HG03521 (cell line): ENCODE data around the gene FAM229A.

Experiments
- ATAC-seq: cut with Tn5 transposase; IDR thresholded peaks from one replicate; pipeline ENCODE4 v1.9.1; 2021; ENCODE audit warnings: mild to moderate bottlenecking, moderate library complexity; ENCODE audit not compliant: unreplicated experiment

The FAM229A gene

DNA sequence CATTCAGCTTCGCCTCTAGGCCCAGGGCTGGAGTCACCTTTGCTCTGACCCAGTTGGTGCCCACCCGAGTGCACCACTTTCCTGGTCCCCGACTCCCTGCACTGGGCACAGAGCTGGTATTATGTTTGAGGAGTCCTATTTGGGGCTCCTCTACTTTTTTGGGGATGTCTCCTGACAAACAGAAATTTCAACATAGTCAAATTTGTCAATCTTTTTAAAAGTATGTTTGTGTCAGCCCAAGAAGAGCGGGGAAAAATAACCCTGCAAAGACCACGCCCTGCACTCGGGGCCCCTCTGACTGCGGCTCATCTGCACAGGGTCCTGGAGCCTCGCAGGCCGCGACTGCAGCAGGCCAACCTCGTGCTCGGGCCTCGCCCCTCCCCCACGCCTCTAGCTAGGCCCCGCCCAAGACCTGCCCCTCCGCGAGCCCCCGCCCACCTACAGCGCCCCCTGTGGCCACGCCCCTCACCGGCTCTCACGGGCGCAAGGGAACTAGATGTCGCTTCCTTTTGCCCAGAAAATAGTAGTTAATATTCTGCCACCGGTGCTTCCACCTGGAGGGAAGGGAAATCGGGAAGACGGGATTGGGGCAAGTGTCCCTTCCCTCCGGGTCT is 11.4 kb downstream of the FAM229A start:
- peak; percentile 39 for ATAC-seq

DNA sequence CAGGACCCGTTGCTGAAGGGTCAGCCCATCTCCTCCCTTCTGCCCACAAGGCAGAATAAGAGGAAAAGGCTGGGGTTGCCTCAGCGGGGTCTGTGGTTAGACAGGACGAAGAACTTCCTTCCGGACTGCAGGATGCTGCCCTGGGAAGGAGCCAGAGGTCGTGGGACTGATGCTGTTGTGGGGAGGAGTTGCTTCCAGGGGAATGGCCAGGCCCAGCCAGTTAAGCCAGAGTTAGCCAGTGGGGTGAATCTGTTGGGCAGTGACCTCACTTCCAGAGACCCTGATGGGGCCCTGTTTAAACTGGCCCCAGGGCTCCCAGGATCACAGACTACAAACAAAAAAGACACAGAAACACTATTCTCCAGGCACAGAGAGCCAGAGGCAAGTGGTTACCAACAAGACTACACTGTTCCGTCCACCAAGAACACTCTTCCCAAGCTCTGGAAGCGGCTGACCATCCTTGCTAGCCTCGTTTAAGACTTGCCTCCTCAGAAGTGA is 13.0 kb downstream of the FAM229A start:
- no peak for ATAC-seq

DNA sequence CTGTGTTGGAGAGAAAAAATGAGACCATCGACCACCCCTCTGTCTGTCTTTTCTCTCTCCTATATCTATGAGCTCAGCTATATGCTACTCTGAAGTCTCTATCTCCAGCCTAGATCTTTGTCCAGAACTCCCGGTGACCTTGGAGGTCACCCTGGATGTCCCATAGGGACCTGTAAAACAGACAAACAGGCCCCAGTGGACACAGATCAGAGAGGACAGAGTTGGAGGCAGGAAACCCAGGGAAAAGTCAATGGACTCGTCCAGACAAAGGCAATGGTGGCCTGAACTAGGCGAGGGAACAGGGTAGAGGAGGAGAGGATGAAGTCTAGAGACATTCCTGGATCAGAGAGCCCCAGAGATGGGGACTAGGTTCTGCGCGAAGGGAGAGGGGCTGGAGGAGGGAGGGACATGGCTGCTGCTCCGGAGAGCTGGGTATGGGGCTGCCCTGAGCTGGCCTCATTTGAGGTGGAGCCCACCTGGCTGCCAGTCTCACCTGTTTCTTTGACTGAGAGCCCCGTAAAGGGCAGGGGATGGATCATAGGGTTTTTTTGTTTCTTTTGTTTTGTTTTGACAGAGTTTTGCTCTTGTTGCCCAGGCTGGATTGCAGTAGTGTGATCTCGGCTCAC is 15.6 kb downstream of the FAM229A start:
- no peak for ATAC-seq

DNA sequence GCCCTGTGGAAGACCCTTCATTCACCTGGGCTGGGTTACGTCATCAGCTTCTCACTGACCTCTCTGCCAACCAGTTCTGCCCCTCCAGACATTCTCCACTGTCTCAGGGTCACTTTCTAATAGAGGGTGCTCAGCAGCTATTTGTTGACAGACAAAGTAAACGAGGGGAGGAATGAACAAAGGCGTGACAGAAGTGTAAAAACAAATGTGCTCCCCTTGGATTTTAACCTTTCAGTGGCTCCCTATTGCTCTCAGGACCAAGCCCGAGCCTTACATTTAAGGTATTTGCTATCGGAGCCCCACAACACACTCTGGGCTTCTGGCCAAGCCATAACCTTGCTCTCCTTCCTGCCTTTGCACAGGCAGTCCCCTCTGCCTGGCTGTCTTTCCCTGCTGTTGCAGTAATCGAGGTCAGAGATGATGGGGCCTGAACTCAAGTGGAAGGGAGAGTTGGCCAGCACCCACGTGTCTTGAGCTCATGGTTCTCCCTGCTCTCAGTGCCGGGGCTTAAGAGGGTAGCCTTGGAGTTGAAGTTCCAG is 16.9 kb downstream of the FAM229A start:
- no peak for ATAC-seq

DNA sequence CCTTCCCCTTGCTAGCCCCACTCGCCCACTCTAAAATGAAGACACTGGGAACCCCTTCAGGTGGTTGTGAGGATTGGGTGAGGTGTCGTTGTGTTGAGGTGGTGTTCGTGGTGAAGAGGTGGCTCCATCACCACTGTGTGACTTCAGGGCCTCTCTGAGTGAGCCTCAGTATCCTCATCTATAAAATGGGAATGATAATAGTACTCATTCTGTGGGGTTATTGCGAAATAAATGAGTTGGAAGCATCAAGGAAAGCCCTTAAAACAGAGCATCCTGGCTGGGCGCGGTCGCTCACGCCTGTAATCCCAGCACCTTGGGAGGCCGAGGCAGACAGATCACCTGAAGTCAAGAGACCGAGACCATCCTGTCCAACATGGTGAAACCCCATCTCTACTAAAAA is 19.6 kb downstream of the FAM229A start:
- ATAC-seq, result no peak

DNA sequence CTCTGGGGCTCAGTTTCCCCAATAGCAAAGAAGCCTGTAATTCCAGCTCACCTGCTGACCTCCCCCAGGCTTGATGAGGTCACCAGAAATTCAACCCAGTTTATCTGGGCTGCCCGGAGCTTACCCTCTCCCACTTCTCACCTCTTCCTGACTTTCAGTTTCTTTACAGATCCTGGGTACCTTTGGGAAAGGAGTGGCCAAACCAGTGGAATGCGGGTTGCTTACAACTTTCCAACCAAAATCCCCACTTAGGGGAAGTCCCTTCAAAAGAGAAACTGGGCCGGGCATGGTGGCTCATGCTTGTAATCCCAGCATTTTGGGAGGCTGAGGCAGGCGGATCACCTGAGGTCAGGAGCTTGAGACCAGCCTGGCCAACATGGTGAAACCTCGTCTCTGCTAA is 20.3 kb downstream of the FAM229A start:
- no peak for ATAC-seq

DNA sequence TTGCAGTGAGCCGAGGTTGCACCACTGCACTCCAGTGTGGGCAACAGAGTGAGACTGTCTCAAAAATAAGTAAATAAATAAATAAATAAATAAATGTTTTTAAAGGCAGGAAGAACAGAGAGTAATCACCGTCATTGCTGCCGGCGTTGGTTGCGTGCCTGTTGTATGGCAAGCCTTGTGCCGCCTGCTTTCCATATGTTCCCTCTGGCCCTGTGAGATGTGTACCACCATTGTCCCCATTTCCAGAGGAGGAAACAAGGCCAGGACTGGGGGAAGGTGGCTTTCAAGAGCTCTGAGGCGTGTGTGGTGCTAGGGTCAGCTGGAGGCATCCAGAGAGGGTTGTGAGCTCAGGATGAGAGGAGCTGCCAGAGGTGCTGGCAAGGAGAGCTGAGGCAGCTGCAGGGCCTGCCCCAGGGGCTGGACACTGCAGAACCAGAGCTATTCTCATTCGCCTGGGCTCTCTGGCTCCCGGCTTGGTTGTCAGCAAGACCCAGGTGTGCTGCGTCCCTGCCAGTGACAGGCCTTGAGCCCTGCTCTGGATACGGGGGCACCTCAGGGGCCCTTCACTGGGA is 21.0 kb downstream of the FAM229A start:
- ATAC-seq, result no peak

DNA sequence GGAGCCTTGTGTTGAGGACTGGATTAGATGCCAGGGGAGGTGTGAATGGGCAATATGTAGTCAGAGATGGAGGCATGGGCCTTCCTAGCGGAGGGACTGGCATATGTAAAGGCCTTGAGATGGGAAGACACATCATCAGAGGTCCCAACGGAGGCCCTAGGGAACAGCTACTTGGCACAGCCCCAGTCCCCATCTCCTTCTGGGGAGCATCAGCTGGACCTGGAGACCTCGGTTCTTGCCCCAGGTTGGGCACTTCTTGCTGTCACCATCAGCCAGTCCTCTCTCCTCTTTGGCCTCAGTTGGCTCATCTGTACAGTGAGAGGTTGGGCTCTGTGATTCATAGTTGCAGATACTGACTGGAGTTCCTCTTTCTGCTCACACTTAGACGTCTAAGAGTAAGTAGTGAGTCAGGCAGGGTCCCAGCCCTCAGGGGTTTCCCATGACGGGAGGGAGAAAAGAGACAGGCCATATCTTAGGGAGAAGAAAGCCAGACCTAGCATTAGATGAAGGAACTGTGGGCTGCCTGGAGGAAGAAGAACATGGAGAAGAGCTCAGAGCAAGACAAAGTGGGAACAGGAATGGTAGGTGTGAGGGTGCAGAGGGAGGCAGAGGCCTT is 22.8 kb downstream of the FAM229A start:
- ATAC-seq, result no peak

DNA sequence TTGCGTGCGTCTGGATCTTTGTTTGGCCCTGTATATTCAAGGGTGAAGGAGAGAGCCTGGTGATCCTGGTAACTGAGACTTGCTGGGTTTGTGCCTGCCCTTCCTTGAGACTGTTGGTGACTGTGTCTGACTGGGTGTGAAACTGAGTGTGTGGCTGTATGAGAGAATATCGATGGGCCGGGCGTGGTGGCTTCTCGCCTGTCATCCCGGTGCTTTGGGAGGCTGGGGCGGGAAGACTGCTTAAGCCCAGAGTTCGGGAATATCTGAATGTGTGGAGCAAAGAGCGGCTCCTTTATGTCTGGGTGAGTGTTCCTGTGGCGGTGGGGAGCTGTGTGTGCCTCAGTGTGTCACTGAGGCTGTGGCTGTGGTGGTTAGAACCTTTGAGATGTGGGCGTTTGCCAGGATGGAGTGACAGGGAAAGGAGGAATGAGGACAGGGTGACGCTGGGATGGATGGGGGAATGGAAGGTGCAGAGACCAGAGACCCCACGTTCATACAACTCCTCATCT is 23.6 kb downstream of the FAM229A start:
- no peak for ATAC-seq

DNA sequence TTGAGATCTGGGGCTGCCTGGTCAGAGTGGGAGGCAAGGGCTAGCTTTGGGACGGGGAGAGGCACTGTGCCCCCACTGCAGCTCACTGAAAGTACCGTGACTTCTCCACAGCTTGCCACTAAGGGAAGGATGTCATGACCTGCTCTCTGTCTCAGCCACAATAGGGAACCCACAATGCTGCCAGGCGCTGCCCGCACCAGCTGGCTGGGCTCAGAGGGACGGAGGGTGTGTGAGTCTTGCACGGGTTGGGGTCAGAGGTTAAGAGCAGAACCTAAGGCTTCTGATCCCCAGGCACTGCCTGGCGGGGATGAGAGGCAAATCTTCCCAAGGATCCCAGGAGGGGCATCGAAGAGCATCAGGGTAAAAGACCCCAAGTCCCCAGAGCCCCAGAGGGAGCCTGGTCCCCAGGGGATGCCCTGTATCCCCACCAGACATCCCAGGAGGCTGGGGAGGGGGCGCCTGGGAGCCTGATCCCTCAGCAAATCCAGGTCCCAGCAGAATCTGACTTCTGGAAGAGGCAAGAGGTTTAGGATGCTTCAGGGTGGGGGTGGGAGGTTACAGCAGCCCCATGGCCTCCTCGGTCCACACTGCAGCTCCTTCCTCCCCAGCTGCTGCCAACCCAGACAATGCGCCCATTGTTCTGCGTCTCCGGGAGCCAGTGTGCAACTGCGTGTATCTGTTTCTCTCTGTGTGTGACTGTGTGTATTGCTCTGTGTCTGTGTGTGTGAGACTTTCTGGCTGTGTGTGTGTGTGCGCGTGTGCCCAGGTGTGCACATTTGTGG is 24.2 kb downstream of the FAM229A start:
- no peak for ATAC-seq

DNA sequence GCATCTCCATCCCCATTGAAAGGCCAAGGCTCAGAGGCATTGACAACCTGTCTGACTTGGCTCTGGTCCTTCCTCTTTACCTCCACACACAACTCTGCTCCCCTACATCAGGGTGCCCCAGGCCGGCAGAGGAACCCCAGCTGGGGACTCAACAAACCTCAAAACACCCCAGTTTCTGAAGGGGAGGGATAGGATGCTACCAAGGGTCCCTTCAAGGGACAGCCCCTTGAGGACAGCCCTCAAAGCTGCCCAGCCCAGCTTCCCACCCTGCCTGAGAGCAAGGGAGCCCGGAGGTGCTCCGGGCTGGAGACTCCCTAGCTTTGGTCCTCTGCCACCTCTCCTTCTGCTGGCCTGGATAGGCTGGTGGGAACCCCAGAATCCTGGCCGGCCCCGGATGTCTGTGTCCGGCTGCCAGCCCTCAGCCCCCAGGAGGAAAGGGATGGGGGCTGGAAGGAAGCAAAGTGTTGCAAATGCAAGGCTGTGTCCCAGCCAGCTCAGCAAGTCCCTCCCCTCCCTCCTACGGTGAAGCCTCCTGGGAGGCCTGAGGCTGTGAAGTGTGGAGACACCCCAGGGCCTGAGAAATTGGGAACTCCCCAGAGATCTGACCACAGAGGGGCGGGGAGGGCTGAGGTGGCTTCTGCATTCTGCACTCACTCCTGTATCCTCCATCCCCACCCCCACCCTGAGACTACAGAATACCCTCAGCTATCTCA is 25.2 kb downstream of the FAM229A start:
- ATAC-seq, result no peak

DNA sequence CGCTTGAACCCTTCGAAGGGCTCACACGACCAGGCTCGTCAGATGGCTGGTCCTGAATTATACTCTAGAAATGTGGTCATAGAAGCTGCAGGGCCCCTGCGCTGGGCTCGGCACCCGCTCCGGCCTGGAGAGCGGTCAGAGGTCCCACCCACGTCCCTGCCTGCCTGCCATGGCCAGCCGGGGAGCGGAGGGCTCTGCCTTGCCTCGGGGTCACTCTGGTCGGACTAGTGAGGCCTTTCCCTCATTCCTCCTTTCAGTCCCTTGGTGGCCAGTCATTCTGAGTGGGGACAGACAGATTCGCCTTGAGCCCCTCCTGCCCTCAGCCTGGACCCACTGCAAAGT is 25.7 kb downstream of the FAM229A start:
- no peak for ATAC-seq

DNA sequence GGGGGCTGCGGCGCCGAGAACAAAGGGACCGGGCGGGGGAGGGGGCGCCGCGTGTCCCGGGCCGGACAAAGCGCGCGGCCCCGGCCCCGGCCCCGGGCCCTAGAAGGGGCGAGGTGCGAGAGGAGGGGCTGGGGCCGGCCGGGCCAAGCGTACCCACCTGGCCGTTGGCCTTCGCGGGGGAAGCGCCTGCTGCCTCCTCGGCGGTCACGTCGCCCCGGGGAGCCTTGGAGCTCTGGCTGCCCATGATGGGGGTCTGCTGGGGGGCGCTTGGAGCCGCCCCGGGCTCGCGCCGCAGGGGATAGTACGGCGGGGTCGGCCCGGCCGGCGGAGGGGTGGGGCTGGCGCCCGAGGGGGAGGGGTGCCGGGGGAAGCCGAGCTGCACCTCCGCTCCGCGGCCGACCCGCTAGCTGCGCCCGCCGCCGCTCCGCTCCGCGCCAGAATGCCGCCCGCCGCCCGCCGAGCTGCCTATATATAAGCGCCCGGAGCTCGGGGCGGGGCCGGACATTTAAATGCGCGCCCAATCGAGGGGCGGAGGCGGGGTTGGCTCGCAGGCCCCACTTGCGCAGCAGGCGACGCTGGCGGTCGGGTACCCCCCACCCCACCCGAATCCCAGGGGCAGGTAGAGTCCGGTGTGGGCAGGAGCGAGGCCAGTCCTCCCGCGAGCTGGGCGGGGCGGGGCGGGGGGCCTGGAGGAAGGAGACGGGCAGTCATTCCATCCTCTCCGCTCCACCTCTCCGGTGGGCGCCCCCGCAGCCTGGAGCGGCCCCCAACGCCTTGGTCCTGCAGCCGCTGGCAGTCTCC is 26.3 kb downstream of the FAM229A start, which contains the start of gene MARCKSL1:
Gene MARCKSL1 (minus strand): TSS at position 444 of the 801 bp plus-strand sequence. CDS start 200 bp downstream, at position 244.
- peak; percentile 40 for ATAC-seq

DNA sequence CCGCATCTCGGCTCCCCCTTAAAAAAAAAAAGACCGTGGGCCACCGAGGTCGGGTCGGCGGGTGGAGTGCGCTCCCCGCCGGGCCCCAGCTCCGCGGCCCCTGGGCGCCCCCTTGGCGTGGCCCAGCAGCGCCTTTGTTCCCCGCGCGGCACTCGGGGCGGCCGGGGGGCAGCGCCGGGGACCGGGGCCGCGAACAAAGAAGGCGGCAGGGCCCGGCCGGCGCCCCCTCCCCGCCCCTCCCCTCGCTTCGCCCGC is 26.8 kb downstream of the FAM229A start:
- ATAC-seq, result peak; percentile 14

DNA sequence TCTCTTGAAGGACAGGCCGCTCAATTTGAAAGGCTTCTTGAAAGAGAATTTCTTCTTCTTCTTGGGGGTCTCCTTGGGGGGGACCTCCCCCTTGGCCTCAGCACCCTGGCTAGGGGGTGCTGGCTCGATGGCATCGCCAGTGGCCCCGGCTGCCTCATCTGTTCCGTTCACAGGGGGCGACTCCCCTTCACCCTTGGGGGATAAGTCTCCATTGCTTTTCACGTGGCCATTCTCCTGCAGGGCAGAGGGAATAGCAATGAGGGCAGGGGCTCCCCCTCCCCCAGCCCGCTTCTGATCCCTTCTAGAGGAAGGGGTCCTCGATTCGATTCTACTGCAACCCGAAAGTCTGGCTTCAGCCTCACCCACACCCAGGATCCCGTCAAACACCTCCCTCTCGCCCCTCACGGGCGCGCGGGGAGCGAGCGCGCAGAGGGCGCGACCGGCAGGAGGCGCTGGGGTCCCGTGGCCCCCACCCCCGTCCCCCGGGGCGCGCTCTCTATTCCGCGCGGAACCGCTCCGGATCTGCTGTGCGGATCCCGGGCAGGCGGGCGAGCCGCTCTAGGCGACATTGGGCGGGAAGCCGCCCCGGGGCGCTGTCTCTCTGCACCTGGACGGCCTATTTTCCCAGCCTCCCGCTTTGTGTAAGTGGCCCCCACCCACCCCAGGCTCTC is 27.3 kb downstream of the FAM229A start:
- ATAC-seq, result peak; percentile 9

DNA sequence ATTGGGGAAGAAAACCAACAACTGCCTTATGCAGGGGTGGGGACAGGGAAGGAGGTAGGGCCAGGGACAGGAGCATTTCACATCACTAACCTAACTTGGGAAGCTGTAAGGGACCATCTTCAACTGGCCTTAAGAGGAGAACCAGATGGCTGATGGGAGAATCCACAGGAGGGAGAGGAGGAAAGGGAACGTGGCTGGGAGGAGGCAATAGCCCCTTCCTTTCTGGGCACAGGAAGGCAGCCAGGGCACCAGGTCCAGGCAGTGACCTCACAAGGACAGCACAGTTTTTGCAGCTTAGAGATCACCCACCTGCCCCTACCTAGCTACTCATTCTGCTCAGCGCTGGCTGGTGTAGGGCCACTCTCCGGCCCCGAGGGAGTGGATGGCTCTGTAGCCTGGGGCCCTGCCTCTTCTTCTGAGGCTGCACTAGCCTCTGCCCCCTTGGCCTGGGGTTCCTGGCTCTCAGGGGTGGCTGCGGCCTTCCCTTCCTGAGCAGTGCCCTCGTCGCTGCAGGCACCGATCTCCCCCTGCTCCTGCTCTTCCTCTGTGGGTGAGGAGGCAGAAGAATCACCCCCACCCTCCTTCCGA is 27.9 kb downstream of the FAM229A start:
- ATAC-seq, result no peak

DNA sequence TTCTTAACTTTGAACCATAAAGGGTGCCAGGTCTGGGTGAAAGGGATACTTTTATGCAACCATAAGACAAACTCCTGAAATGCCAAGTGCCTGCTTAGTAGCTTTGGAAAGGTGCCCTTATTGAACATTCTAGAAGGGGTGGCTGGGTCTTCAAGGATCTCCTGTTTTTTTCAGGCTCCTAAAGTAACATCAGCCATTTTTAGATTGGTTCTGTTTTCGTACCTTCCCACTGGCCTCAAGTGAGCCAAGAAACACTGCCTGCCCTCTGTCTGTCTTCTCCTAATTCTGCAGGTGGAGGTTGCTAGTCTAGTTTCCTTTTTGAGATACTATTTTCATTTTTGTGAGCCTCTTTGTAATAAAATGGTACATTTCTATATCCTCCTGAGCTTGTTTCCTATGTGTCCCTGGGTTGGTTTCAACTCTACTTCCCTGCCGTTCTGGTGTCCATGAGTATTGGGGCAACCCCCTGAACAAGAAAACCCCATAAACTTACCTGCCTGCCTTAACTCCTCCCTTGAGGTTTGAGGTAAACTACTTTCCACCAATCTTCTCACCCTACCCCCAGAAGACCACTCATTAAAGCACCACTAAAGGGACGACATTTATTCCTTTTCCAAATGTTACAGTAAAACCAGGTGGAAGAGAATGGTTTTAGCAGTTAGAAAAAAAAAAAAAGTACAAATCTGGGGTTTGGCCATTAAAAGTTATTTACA is 28.9 kb downstream of the FAM229A start:
- no peak for ATAC-seq
